GM18511 (cell line): Measurements from ENCODE around the gene SBNO2.

Source experiments
- ATAC-seq: cut with Tn5 transposase; IDR thresholded peaks from one replicate; pipeline ENCODE4 v1.9.1; 2021; ENCODE audit warnings: mild to moderate bottlenecking, moderate library complexity; ENCODE audit not compliant: unreplicated experiment

Gene SBNO2

GRCh38 chr19:1106841-1107660 is 67.0 kb downstream of the SBNO2 start:
- no peak for ATAC-seq

GRCh38 chr19:1105873-1106840 is 67.9 kb downstream of the SBNO2 start:
- no peak for ATAC-seq

- no peak for ATAC-seq
Observed at GRCh38 chr19:1105008-1105872, 68.8 kb downstream of the SBNO2 start.

GRCh38 chr19:1104311-1105007 is 69.6 kb downstream of the SBNO2 start:
- peak; percentile 43 for ATAC-seq

GRCh38 chr19:1103708-1104310 is 70.3 kb downstream of the SBNO2 start, which contains the start of gene GPX4:
Gene GPX4, plus strand, starts transcription at chr19:1103994. Its CDS starts 50 bp downstream, at chr19:1104044.
- ATAC-seq: peak; percentile 71

- no peak for ATAC-seq
Observed at GRCh38 chr19:1103132-1103707, 70.8 kb downstream of the SBNO2 start.

- ATAC-seq: no peak
Observed at GRCh38 chr19:1102407-1103131, 71.5 kb downstream of the SBNO2 start.

GRCh38 chr19:1101337-1101698 is 72.8 kb downstream of the SBNO2 start:
- ATAC-seq: no peak

GRCh38 chr19:1098177-1099051 is 75.7 kb downstream of the SBNO2 start:
- no peak for ATAC-seq

GRCh38 chr19:1097810-1098176 is 76.3 kb downstream of the SBNO2 start:
- ATAC-seq: no peak

- ATAC-seq: peak; percentile 78
Observed at GRCh38 chr19:1094978-1095701, 78.9 kb downstream of the SBNO2 start, which contains the start of gene POLR2E. Gene POLR2E, minus strand, starts transcription at chr19:1095375. Its CDS starts 60 bp downstream, at chr19:1095315.

- no peak for ATAC-seq
Observed at GRCh38 chr19:1094655-1094977, 79.5 kb downstream of the SBNO2 start.

- ATAC-seq: no peak
Observed at GRCh38 chr19:1093811-1094553, 80.1 kb downstream of the SBNO2 start.

GRCh38 chr19:1093330-1093729 is 80.7 kb downstream of the SBNO2 start:
- no peak for ATAC-seq

GRCh38 chr19:1091544-1092175 is 82.4 kb downstream of the SBNO2 start:
- no peak for ATAC-seq
